GM04504 (cell line): ENCODE results near the gene KRTAP10-6.
"Not testable (repeated sequence)": the region's sequence is repeated elsewhere in the genome, so short reads cannot be mapped to it uniquely, and the experiment has no call there.

ENCODE experiments used
- DNase-seq: peaks from one replicate; pipeline ENCODE4 v3.0.0-alpha.2; 2012; ENCODE audit warnings: low read depth

The KRTAP10-6 gene

GRCh38 chr21:44575307-44576024 lies 16.8 kb downstream of the KRTAP10-6 start:
- DNase-seq = no peak

- no peak for DNase-seq
These were observed 17.6 kb downstream of the KRTAP10-6 start for GRCh38 chr21:44574457-44575306.

GRCh38 chr21:44573630-44574456 lies 18.5 kb downstream of the KRTAP10-6 start, which contains the start of gene KRTAP10-4:
KRTAP10-4 (plus strand) TSS chr21:44573729; CDS start chr21:44573759, 30 bp downstream.
- DNase-seq = not testable (repeated sequence)

GRCh38 chr21:44572959-44573583 lies 19.2 kb downstream of the KRTAP10-6 start:
- DNase-seq = no peak

GRCh38 chr21:44571844-44572782 lies 20.2 kb downstream of the KRTAP10-6 start:
- DNase-seq = no peak

- no peak for DNase-seq
These were observed 21.0 kb downstream of the KRTAP10-6 start for GRCh38 chr21:44571296-44571695.

- no peak for DNase-seq
These were observed 22.3 kb downstream of the KRTAP10-6 start for GRCh38 chr21:44569861-44570517.

GRCh38 chr21:44568667-44569556 lies 23.4 kb downstream of the KRTAP10-6 start:
- DNase-seq = no peak

- no peak for DNase-seq
These were observed 24.0 kb downstream of the KRTAP10-6 start for GRCh38 chr21:44568261-44568660.

GRCh38 chr21:44567481-44568171 lies 24.7 kb downstream of the KRTAP10-6 start:
- DNase-seq = no peak

- DNase-seq = no peak
These were observed 25.9 kb downstream of the KRTAP10-6 start for GRCh38 chr21:44566403-44566802.

- no peak for DNase-seq
These were observed 27.3 kb downstream of the KRTAP10-6 start for GRCh38 chr21:44564886-44565598.

GRCh38 chr21:44564099-44564498 lies 28.2 kb downstream of the KRTAP10-6 start:
- DNase-seq = no peak

GRCh38 chr21:44558695-44559094 lies 33.6 kb downstream of the KRTAP10-6 start, which contains the start of gene KRTAP10-3:
KRTAP10-3 (minus strand) TSS chr21:44558795; CDS start chr21:44558715, 80 bp downstream.
- no peak for DNase-seq

GRCh38 chr21:44558329-44558675 lies 34.0 kb downstream of the KRTAP10-6 start:
- DNase-seq = not testable (repeated sequence)

GRCh38 chr21:44557491-44558328 lies 34.6 kb downstream of the KRTAP10-6 start:
- no peak for DNase-seq

GRCh38 chr21:44556879-44557278 lies 35.4 kb downstream of the KRTAP10-6 start:
- no peak for DNase-seq
